ENCODE results near the gene CCDC112. TPM values are rescaled to one million over a fixed set of nuclear protein-coding genes. Genes with fewer than 3 reads are reported as not detected.
"Not testable (repeated sequence)": the region's sequence is repeated elsewhere in the genome, so short reads cannot be mapped to it uniquely, and the experiment has no call there.

The CCDC112 gene
- polyA plus RNA-seq, 1 experiment, result 0.40 TPM

GRCh38 chr5:115260248-115260647, 36.2 kb downstream of the CCDC112 start:
- no peak for DNase-seq (ENCODE audit: low read depth)
- CTCF ChIA-PET, result no interaction called here

GRCh38 chr5:115257981-115258380, 38.5 kb downstream of the CCDC112 start:
- Histone ChIP-seq H3K36me3 (ENCODE audit: control insufficient read depth, insufficient read depth, low read length) (no peaks in the 10 kb centered on the region), H3K4me3 (ENCODE audit: low read depth, low read length) (no peak overlapping the region), H3K27me3 (ENCODE audit: control insufficient read depth, insufficient read depth, low read length) (no peaks in the 10 kb centered on the region)
- DNase-seq (ENCODE audit: low read depth), result peak; percentile 19
- CTCF ChIA-PET, result interaction anchor here (1.0 kb wide), 1 partner anchor 12 kb away, joined by 3 read pairs; no protein-coding TSS in a partner anchor
- POLR2A ChIA-PET, result no interaction called here
- no peak for TF ChIP-seq CTCF (IDR thresholded peaks at IDR 0.05; ENCODE audit: insufficient read depth, low read depth, low read length)

More at GRCh38 chr5:115260248-115260647, 36.2 kb downstream of the CCDC112 start:
- no peaks in the 10 kb centered on the region for H3K36me3 ChIP-seq (ENCODE audit: control insufficient read depth, insufficient read depth, low read length)
- no peak overlapping the region for H3K4me3 ChIP-seq (ENCODE audit: low read depth, low read length)
- no peaks in the 10 kb centered on the region for H3K27me3 ChIP-seq (ENCODE audit: control insufficient read depth, insufficient read depth, low read length)
- POLR2A ChIA-PET, result no interaction called here
- TF ChIP-seq CTCF (IDR thresholded peaks at IDR 0.05; ENCODE audit: insufficient read depth, low read depth, low read length), result no peak

GRCh38 chr5:115249379-115249778, 47.1 kb downstream of the CCDC112 start:
- POLR2A ChIA-PET; CTCF ChIA-PET; H3K4me3 ChIP-seq (ENCODE audit: low read depth, low read length); H3K36me3 ChIP-seq (ENCODE audit: control insufficient read depth, insufficient read depth, low read length); H3K27me3 ChIP-seq (ENCODE audit: control insufficient read depth, insufficient read depth, low read length); DNase-seq (ENCODE audit: low read depth): not testable (repeated sequence)

GRCh38 chr5:115246361-115246991, 50.0 kb downstream of the CCDC112 start:
- H3K27me3 ChIP-seq (ENCODE audit: control insufficient read depth, insufficient read depth, low read length), result no peaks in the 10 kb centered on the region
- CTCF ChIA-PET, result interaction anchor here (0.8 to 1.7 kb wide), 9 partner anchors 9 to 1635 kb away, joined by 3 to 12 read pairs (median 5); no protein-coding TSS in a partner anchor
- peak; percentile 66 for TF ChIP-seq CTCF (IDR thresholded peaks at IDR 0.05; ENCODE audit: insufficient read depth, low read depth, low read length)
- no peaks in the 10 kb centered on the region for H3K36me3 ChIP-seq (ENCODE audit: control insufficient read depth, insufficient read depth, low read length)
- no peak overlapping the region for H3K4me3 ChIP-seq (ENCODE audit: low read depth, low read length)
- DNase-seq (ENCODE audit: low read depth), result no peak
- POLR2A ChIA-PET, result no interaction called here

GRCh38 chr5:115243412-115243811, 53.0 kb downstream of the CCDC112 start:
- CTCF ChIA-PET, result interaction anchor here (1.3 kb wide), 1 partner anchor 9 kb away, joined by 3 read pairs; no protein-coding TSS in a partner anchor
- TF ChIP-seq CTCF (IDR thresholded peaks at IDR 0.05; ENCODE audit: insufficient read depth, low read depth, low read length), result no peak
- no peak for DNase-seq (ENCODE audit: low read depth)
- Histone ChIP-seq H3K4me3 (ENCODE audit: low read depth, low read length) (no peak overlapping the region), H3K36me3 (ENCODE audit: control insufficient read depth, insufficient read depth, low read length) (peaks cover 4% of the 10 kb centered on the region; the same call in 1 of the 2 replicates), H3K27me3 (ENCODE audit: control insufficient read depth, insufficient read depth, low read length) (no peaks in the 10 kb centered on the region)
- POLR2A ChIA-PET, result no interaction called here
